GM18498 (cell line): ENCODE measurements around the gene MDK.

Experiments used
- ATAC-seq: cut with Tn5 transposase; IDR thresholded peaks from one replicate; pipeline ENCODE4 v1.9.1; 2021; ENCODE audit warnings: mild to moderate bottlenecking, moderate library complexity; ENCODE audit not compliant: unreplicated experiment

Gene MDK

GRCh38 chr11:46381048-46381818 is at the start of gene MDK:
Gene MDK, plus strand, starts transcription at chr11:46381669. Its CDS starts 389 bp downstream, at chr11:46382058.
- ATAC-seq = no peak

- no peak for ATAC-seq
Observed at GRCh38 chr11:46332093-46332567, 49.3 kb upstream of the MDK start.

GRCh38 chr11:46332568-46333393 is 48.7 kb upstream of the MDK start:
- no peak for ATAC-seq

GRCh38 chr11:46333394-46333947 is 48.0 kb upstream of the MDK start:
- ATAC-seq = no peak

- no peak for ATAC-seq
Observed at GRCh38 chr11:46334211-46334610, 47.3 kb upstream of the MDK start.

- ATAC-seq = no peak
Observed at GRCh38 chr11:46335271-46335670, 46.2 kb upstream of the MDK start.

GRCh38 chr11:46335890-46336562 is 45.4 kb upstream of the MDK start:
- ATAC-seq = no peak

GRCh38 chr11:46336563-46337180 is 44.8 kb upstream of the MDK start:
- ATAC-seq = no peak

- no peak for ATAC-seq
Observed at GRCh38 chr11:46337626-46338345, 43.7 kb upstream of the MDK start.

- no peak for ATAC-seq
Observed at GRCh38 chr11:46338636-46338987, 42.9 kb upstream of the MDK start.

- no peak for ATAC-seq
Observed at GRCh38 chr11:46338988-46339666, 42.3 kb upstream of the MDK start.

- ATAC-seq = no peak
Observed at GRCh38 chr11:46339816-46340215, 41.7 kb upstream of the MDK start.

GRCh38 chr11:46341454-46341853 is 40.0 kb upstream of the MDK start:
- no peak for ATAC-seq

GRCh38 chr11:46342239-46342638 is 39.2 kb upstream of the MDK start:
- no peak for ATAC-seq

- no peak for ATAC-seq
Observed at GRCh38 chr11:46343520-46343919, 37.9 kb upstream of the MDK start.

GRCh38 chr11:46345131-46345597 is 36.3 kb upstream of the MDK start:
- ATAC-seq = no peak

GRCh38 chr11:46345881-46346484 is 35.5 kb upstream of the MDK start:
- no peak for ATAC-seq

- peak; percentile 70 for ATAC-seq
Observed at GRCh38 chr11:46346886-46347636, 34.4 kb upstream of the MDK start, which contains the start of gene DGKZ. Gene DGKZ, plus strand, starts transcription at chr11:46347463. Its CDS starts 197 bp downstream, at chr11:46347660.
